ENCODE results near the gene SNX9. TPM values are rescaled to one million over a fixed set of nuclear protein-coding genes. Genes with fewer than 3 reads are reported as not detected.
A peak's percentile ranks its signal among the peaks of the same experiment; 100 is the strongest.
"Not testable (repeated sequence)": the region's sequence is repeated elsewhere in the genome, so short reads cannot be mapped to it uniquely, and the experiment has no call there.

Gene SNX9
- total RNA-seq, 1 donor, result 5.1 TPM

- no peak for DNase-seq (ENCODE audit: low read depth in 2 of 3, low spot score in 2 of 3)
Observed at GRCh38 chr6:157879873-157880254, 56.8 kb downstream of the SNX9 start.

- no peak for DNase-seq (ENCODE audit: low read depth in 2 of 3, low spot score in 2 of 3)
Observed at GRCh38 chr6:157880534-157880933, 57.5 kb downstream of the SNX9 start.

- DNase-seq (ENCODE audit: low read depth in 2 of 3, low spot score in 2 of 3), result no peak
Observed at GRCh38 chr6:157881342-157881741, 58.3 kb downstream of the SNX9 start.

GRCh38 chr6:157884756-157885155, 61.7 kb downstream of the SNX9 start:
- no peak for DNase-seq (ENCODE audit: low read depth in 2 of 3, low spot score in 2 of 3)

- DNase-seq (ENCODE audit: low read depth in 2 of 3, low spot score in 2 of 3), result peak in 2 of 3 donors; percentile 56 to 88
Observed at GRCh38 chr6:157885211-157885788, 62.3 kb downstream of the SNX9 start.

- no peak for DNase-seq (ENCODE audit: low read depth in 2 of 3, low spot score in 2 of 3)
Observed at GRCh38 chr6:157885876-157886275, 62.8 kb downstream of the SNX9 start.

- DNase-seq (ENCODE audit: low read depth in 2 of 3, low spot score in 2 of 3), result no peak
Observed at GRCh38 chr6:157887892-157888291, 64.8 kb downstream of the SNX9 start.

- DNase-seq (ENCODE audit: low read depth in 2 of 3, low spot score in 2 of 3), result peak in 2 of 3 donors; percentile 31 to 56
Observed at GRCh38 chr6:157891544-157892362, 68.7 kb downstream of the SNX9 start.

GRCh38 chr6:157892363-157892877, 69.4 kb downstream of the SNX9 start:
- DNase-seq (ENCODE audit: low read depth in 2 of 3, low spot score in 2 of 3), result no peak

- no peak for DNase-seq (ENCODE audit: low read depth in 2 of 3, low spot score in 2 of 3)
Observed at GRCh38 chr6:157893238-157893637, 70.2 kb downstream of the SNX9 start.

- no peak for DNase-seq (ENCODE audit: low read depth in 2 of 3, low spot score in 2 of 3)
Observed at GRCh38 chr6:157895585-157895984, 72.5 kb downstream of the SNX9 start.

- DNase-seq (ENCODE audit: low read depth in 2 of 3, low spot score in 2 of 3), result no peak
Observed at GRCh38 chr6:157896932-157897331, 73.9 kb downstream of the SNX9 start.

- DNase-seq (ENCODE audit: low read depth in 2 of 3, low spot score in 2 of 3), result peak in 1 of 3 donors; percentile 21
Observed at GRCh38 chr6:157898169-157898568, 75.1 kb downstream of the SNX9 start.

- DNase-seq (ENCODE audit: low read depth in 2 of 3, low spot score in 2 of 3), result no peak
Observed at GRCh38 chr6:157898640-157899039, 75.6 kb downstream of the SNX9 start.

GRCh38 chr6:157900262-157900661, 77.2 kb downstream of the SNX9 start:
- DNase-seq (ENCODE audit: low read depth in 2 of 3, low spot score in 2 of 3), result not testable (repeated sequence)

GRCh38 chr6:157900751-157901150, 77.7 kb downstream of the SNX9 start:
- not testable (repeated sequence) for DNase-seq (ENCODE audit: low read depth in 2 of 3, low spot score in 2 of 3)

GRCh38 chr6:157904999-157905398, 82.0 kb downstream of the SNX9 start:
- DNase-seq (ENCODE audit: low read depth in 2 of 3, low spot score in 2 of 3), result no peak

GRCh38 chr6:157905590-157906342, 82.7 kb downstream of the SNX9 start:
- DNase-seq (ENCODE audit: low read depth in 2 of 3, low spot score in 2 of 3), result no peak

GRCh38 chr6:157906537-157907061, 83.6 kb downstream of the SNX9 start:
- no peak for DNase-seq (ENCODE audit: low read depth in 2 of 3, low spot score in 2 of 3)

GRCh38 chr6:157907651-157908050, 84.6 kb downstream of the SNX9 start:
- no peak for DNase-seq (ENCODE audit: low read depth in 2 of 3, low spot score in 2 of 3)
